ENCODE measurements around the gene NDUFS6. TPM values are rescaled to one million over a fixed set of nuclear protein-coding genes. Genes with fewer than 3 reads are reported as not detected.

Gene NDUFS6
- total and polyA plus RNA-seq, 2 of the 8 experiments (the other 6 are each of a cell fraction or from before 2014, with no cell fraction given): 72.7 to 191 TPM

DNA sequence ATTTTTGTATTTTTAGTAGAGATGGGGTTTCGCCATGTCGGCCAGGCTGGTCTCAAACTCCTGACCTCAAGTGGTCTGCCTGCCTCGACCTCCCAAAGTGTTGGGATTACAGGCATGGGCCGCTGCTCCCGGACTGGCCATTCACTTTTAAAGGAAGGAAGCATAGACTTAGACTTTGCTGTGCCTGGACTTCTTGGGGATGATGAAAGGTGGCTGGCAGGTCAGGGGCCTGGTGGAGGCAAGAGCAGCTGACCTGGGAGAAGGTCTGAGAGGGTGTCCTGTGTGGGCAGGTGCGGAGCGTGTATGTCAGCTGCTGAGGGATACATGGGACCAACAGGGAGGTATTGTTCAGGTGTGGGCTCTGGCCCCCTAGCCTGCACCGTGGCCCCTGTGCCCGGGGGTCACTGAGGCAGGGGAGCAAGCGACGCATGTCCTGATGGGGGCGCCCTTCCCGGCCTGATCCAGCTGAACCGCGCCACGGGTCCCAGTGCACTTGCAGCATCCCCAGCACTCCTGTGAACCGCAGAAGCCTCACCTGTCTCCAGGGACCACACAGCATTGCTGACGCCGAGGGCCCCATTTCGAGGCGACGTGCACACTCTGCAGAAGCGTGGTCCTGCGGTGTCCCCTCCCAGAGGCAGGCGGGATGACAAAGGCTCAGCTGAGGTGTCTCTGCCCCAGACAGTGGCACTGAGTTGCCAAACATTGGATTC is 23.1 kb downstream of the NDUFS6 start (continued):
- TF ChIP-seq NRF1 (IDR thresholded peaks at IDR 0.05; ENCODE audit: low read depth, low read length): no peak
- no peak for TF ChIP-seq SP4 (IDR thresholded peaks at IDR 0.05; ENCODE audit: low read length)
- TF ChIP-seq BCL11A (IDR thresholded peaks at IDR 0.05; ENCODE audit: low read depth in 2 of 2, low read length in 2 of 2): no peak
- no peak for TF ChIP-seq CHD1 (IDR thresholded peaks at IDR 0.05; ENCODE audit: low read depth, low read length)
- TF ChIP-seq MAFK (IDR thresholded peaks at IDR 0.05; ENCODE audit: low read depth, low read length): no peak
- no peak for TF ChIP-seq CTBP2 (IDR thresholded peaks at IDR 0.05; ENCODE audit: borderline replicate concordance, insufficient read depth, insufficient read length, low read length)
- TF ChIP-seq, protein P1, sequence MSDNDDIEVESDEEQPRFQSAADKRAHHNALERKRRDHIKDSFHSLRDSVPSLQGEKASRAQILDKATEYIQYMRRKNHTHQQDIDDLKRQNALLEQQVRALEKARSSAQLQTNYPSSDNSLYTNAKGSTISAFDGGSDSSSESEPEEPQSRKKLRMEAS (IDR thresholded peaks at IDR 0.05): no peak
- TF ChIP-seq, protein P2, sequence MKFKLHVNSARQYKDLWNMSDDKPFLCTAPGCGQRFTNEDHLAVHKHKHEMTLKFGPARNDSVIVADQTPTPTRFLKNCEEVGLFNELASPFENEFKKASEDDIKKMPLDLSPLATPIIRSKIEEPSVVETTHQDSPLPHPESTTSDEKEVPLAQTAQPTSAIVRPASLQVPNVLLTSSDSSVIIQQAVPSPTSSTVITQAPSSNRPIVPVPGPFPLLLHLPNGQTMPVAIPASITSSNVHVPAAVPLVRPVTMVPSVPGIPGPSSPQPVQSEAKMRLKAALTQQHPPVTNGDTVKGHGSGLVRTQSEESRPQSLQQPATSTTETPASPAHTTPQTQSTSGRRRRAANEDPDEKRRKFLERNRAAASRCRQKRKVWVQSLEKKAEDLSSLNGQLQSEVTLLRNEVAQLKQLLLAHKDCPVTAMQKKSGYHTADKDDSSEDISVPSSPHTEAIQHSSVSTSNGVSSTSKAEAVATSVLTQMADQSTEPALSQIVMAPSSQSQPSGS (IDR thresholded peaks at IDR 0.05; ENCODE audit: low read length): no peak
